HepG2 (cell line): ENCODE data around the gene WIPF2. TPM values are rescaled to one million over a fixed set of nuclear protein-coding genes. Genes with fewer than 3 reads are reported as not detected.

Source experiments
- CCAR2 ChIP-seq: fragments of 200-400 bp; formaldehyde crosslinking; optimal IDR thresholded peaks from 2 replicates; pipeline ENCODE3; 2018; ENCODE audit warnings: low read depth, mild to moderate bottlenecking, low read length, moderate library complexity
- CEBPG ChIP-seq: IDR thresholded peaks from 2 replicates; pipeline ENCODE4 v1.6.1; 2016
- DR1 ChIP-seq: sonication (generic); formaldehyde crosslinking; IDR thresholded peaks from 2 replicates; pipeline ENCODE4 v1.8.0; 2021; ENCODE audit warnings: mild to moderate bottlenecking, missing genetic modification reagents, inconsistent platforms
- DZIP1 ChIP-seq: sonication (generic); formaldehyde crosslinking; IDR thresholded peaks from 2 replicates; pipeline ENCODE4 v1.5.0; 2020; ENCODE audit warnings: mild to moderate bottlenecking, missing genetic modification reagents
- ELF3 ChIP-seq: IDR thresholded peaks from 2 replicates; pipeline ENCODE4 v1.6.1; 2016; ENCODE audit warnings: missing genetic modification reagents, missing compliant biosample characterization
- ELF4 ChIP-seq: sonication (generic); formaldehyde crosslinking; IDR thresholded peaks from 2 replicates; pipeline ENCODE4 v1.5.0; 2020; ENCODE audit warnings: missing genetic modification reagents, mild to moderate bottlenecking, moderate library complexity, borderline replicate concordance
- HNRNPL ChIP-seq: fragments of 200-400 bp; formaldehyde crosslinking; IDR thresholded peaks from 2 replicates; pipeline ENCODE4 v1.6.1; 2017; ENCODE audit warnings: mild to moderate bottlenecking, low read depth, low read length
- HNRNPUL1 ChIP-seq: fragments of 200-400 bp; formaldehyde crosslinking; IDR thresholded peaks from 2 replicates; pipeline ENCODE4 v1.6.1; 2017; ENCODE audit warnings: low read depth, mild to moderate bottlenecking, low read length, moderate library complexity
- MAFG ChIP-seq: sonication (generic); formaldehyde crosslinking; IDR thresholded peaks from 2 replicates; pipeline ENCODE4 v1.5.1; 2020; ENCODE audit warnings: mild to moderate bottlenecking, missing genetic modification reagents
- MYC ChIP-seq: sonication (generic); formaldehyde crosslinking; IDR thresholded peaks from 2 replicates; pipeline ENCODE4 v1.9.0; 2021; ENCODE audit warnings: missing genetic modification reagents, borderline replicate concordance
- PITX1 ChIP-seq: sonication (generic); formaldehyde crosslinking; IDR thresholded peaks from 2 replicates; pipeline ENCODE4 v1.5.1; 2020; ENCODE audit warnings: mild to moderate bottlenecking, missing genetic modification reagents
- RFXANK ChIP-seq: IDR thresholded peaks from 2 replicates; pipeline ENCODE4 v1.6.1; 2016
- SAFB2 ChIP-seq: sonication (generic); formaldehyde crosslinking; IDR thresholded peaks from 2 replicates; pipeline ENCODE4 v1.5.1; 2020; ENCODE audit warnings: missing genetic modification reagents, low read depth, mild to moderate bottlenecking, borderline replicate concordance
- SETDB1 ChIP-seq: sonication (generic); formaldehyde crosslinking; IDR thresholded peaks from 2 replicates; pipeline ENCODE4 v1.5.1; 2020; ENCODE audit warnings: missing genetic modification reagents, mild to moderate bottlenecking, borderline replicate concordance
- SP4 ChIP-seq: sonication (generic); formaldehyde crosslinking; IDR thresholded peaks from 2 replicates; pipeline ENCODE4 v1.8.1; 2023; ENCODE audit warnings: mild to moderate bottlenecking, missing genetic modification reagents
- ZBTB39 ChIP-seq: sonication (generic); formaldehyde crosslinking; IDR thresholded peaks from 2 replicates; pipeline ENCODE4 v1.5.0; 2020; ENCODE audit warnings: missing genetic modification reagents
- ZNF263 ChIP-seq: sonication (generic); formaldehyde crosslinking; IDR thresholded peaks from 2 replicates; pipeline ENCODE4 v1.4.0; 2020; ENCODE audit warnings: missing genetic modification reagents
- ZNF567 ChIP-seq: sonication (generic); formaldehyde crosslinking; IDR thresholded peaks from 2 replicates; pipeline ENCODE4 v1.8.1; 2023; ENCODE audit warnings: mild to moderate bottlenecking, missing genetic modification reagents, borderline replicate concordance
- ZNF615 ChIP-seq: sonication (generic); formaldehyde crosslinking; IDR thresholded peaks from 2 replicates; pipeline ENCODE4 v1.5.0; 2020; ENCODE audit warnings: mild to moderate bottlenecking, missing genetic modification reagents, borderline replicate concordance
- ZNF710 ChIP-seq: sonication (generic); formaldehyde crosslinking; IDR thresholded peaks from 2 replicates; pipeline ENCODE4 v1.5.0; 2020; ENCODE audit warnings: mild to moderate bottlenecking, missing genetic modification reagents, borderline replicate concordance
- ZSCAN12 ChIP-seq: sonication (generic); formaldehyde crosslinking; IDR thresholded peaks from 2 replicates; pipeline ENCODE4 v1.9.0; 2021; ENCODE audit warnings: mild to moderate bottlenecking, missing genetic modification reagents
- ZSCAN9 ChIP-seq: IDR thresholded peaks from 2 replicates; pipeline ENCODE4 v1.6.1; 2016; ENCODE audit warnings: borderline replicate concordance
- polyA plus RNA-seq, 8 experiments: library from polyadenylated mRNA; depleted of rRNA in 3 of 8; stranded (reverse) in 7 of 8; unstranded in 1 of 8; fragments of >200 nt; fragmentation: Illumina TruSeq in 4 of 8; extraction: Trizol in 4 of 8; gene quantifications; 2 replicates each; pipeline versions ENCODE4 v1.2.1 to v1.2.3, GENCODE V29; 2011 to 2016; ENCODE audit warnings: low read depth in 4 of 8, missing spikeins in 1 of 8, mixed read lengths in 1 of 8; ENCODE audit not compliant: insufficient read depth in 1 of 8
- total RNA-seq, 5 experiments: library from RNA; depleted of rRNA; stranded (reverse); fragments of >200 nt; fragmentation: Illumina TruSeq; extraction: Trizol; gene quantifications; 2 replicates each; pipeline ENCODE4 v1.2.3, GENCODE V29; 2016; ENCODE audit warnings: low read depth in 1 of 5

The WIPF2 gene
- total and polyA plus RNA-seq, 2 of the 13 experiments (the other 11 are each of a cell fraction or from before 2014, with no cell fraction given) = 7.2 to 10.8 TPM

- TF ChIP-seq PITX1 (CRISPR knock-in tag) = peak; percentile 79
- peak; percentile 17; the same call in 1 of the 2 replicates for TF ChIP-seq DZIP1 (CRISPR knock-in tag)
- no peak for TF ChIP-seq ELF4
- TF ChIP-seq SP4 (CRISPR knock-in tag) = peak; percentile 99
- TF ChIP-seq ELF3 (CRISPR knock-in tag) = peak; percentile 67; the same call in 1 of the 2 replicates
- TF ChIP-seq HNRNPUL1 = no peak
- no peak for TF ChIP-seq ZNF263 (CRISPR knock-in tag)
- no peak for TF ChIP-seq MAFG (CRISPR knock-in tag)
- peak; percentile 46; the same call in 1 of the 2 replicates for TF ChIP-seq ZSCAN12 (CRISPR knock-in tag)
- TF ChIP-seq ZNF567 = peak; percentile 69
- TF ChIP-seq CEBPG = peak; percentile 51; the same call in 1 of the 2 replicates
- TF ChIP-seq ZBTB39 (CRISPR knock-in tag) = no peak
- no peak; the same call in 1 of the 2 replicates for TF ChIP-seq DR1
- peak; percentile 67; the same call in 1 of the 2 replicates for TF ChIP-seq ZSCAN9 (CRISPR knock-in tag)
- TF ChIP-seq RFXANK (CRISPR knock-in tag) = no peak
- TF ChIP-seq MYC (CRISPR knock-in tag) = peak; percentile 95
- TF ChIP-seq SETDB1 (CRISPR knock-in tag) = no peak
- peak; percentile 49; the same call in 1 of the 2 replicates for TF ChIP-seq SAFB2
- TF ChIP-seq ZNF710 (CRISPR knock-in tag) = 0 out of 2 replicates have a peak, but pooled peaks have one; percentile 47
- TF ChIP-seq CCAR2 = no peak
- TF ChIP-seq ZNF615 (CRISPR knock-in tag) = peak; percentile 83; the same call in 1 of the 2 replicates
- TF ChIP-seq HNRNPL = peak; percentile 60; the same call in 1 of the 2 replicates
These were observed 99.1 kb downstream of the WIPF2 start (continued) for GRCh38 chr17:40317880-40318829.
